Measurements from ENCODE around the gene ST6GALNAC3. TPM values are rescaled to one million over a fixed set of nuclear protein-coding genes. Genes with fewer than 3 reads are reported as not detected.

ST6GALNAC3 gene
- total RNA-seq, 1 experiment from 2014 or later, result 2.2 TPM

GRCh38 chr1:76266762-76267161, 192.2 kb downstream of the ST6GALNAC3 start (continued):
- TF ChIP-seq ZBTB33 (IDR thresholded peaks at IDR 0.05; ENCODE audit: extremely low read depth, insufficient replicate concordance, low read length) (no peak), EZH2 (IDR thresholded peaks at IDR 0.05) (no peak), CBX3 (IDR thresholded peaks at IDR 0.05; ENCODE audit: low read depth) (no peak), SP1 (IDR thresholded peaks at IDR 0.05; ENCODE audit: low read depth) (no peak), SIN3A (IDR thresholded peaks at IDR 0.05; ENCODE audit: low read depth) (no peak), ELF1 (IDR thresholded peaks at IDR 0.05; ENCODE audit: borderline replicate concordance, low read depth) (no peak), RAD21 (IDR thresholded peaks at IDR 0.05; ENCODE audit: low read depth) (no peak)
- TF ChIP-seq, protein P1, sequence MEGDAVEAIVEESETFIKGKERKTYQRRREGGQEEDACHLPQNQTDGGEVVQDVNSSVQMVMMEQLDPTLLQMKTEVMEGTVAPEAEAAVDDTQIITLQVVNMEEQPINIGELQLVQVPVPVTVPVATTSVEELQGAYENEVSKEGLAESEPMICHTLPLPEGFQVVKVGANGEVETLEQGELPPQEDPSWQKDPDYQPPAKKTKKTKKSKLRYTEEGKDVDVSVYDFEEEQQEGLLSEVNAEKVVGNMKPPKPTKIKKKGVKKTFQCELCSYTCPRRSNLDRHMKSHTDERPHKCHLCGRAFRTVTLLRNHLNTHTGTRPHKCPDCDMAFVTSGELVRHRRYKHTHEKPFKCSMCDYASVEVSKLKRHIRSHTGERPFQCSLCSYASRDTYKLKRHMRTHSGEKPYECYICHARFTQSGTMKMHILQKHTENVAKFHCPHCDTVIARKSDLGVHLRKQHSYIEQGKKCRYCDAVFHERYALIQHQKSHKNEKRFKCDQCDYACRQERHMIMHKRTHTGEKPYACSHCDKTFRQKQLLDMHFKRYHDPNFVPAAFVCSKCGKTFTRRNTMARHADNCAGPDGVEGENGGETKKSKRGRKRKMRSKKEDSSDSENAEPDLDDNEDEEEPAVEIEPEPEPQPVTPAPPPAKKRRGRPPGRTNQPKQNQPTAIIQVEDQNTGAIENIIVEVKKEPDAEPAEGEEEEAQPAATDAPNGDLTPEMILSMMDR (IDR thresholded peaks at IDR 0.05 in 2 of 3, conservative IDR thresholded peaks at IDR 0.05 in 1 of 3; ENCODE audit: borderline replicate concordance in 1 of 3, insufficient read depth in 1 of 3, low read depth in 2 of 3, low read length in 2 of 3), result no peak

DNA sequence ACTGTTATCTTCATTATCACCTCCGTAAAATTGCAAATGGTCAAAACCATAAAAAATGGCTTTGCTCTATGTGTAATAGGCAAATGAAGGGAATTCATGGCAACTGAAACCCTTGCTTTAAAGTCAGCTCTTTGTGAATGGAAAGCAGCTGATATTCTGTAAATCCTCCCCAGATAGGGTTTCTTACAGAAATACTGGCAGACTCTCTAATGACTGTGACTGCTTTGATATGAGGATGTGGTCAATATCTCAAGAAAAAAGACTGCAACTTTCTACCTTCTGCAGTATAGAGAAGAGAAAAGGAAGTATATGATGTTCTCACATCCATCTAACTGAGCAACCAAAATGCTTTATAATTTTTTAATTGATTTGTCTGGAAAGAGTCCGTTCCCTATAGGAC, 193.1 kb downstream of the ST6GALNAC3 start:
- Histone ChIP-seq H4K20me1 (ENCODE audit: insufficient read depth) (no peaks in the 10 kb centered on the region), H3K4me2 (ENCODE audit: low read length) (no peak overlapping the region), H3K9me2 (ENCODE audit: insufficient read depth) (no peaks in the 10 kb centered on the region), H3K9ac (ENCODE audit: low read length) (no peak overlapping the region), H3K9me3 (ENCODE audit: control insufficient read depth in 1 of 2, insufficient read depth in 1 of 2, low read depth in 1 of 2, low read length in 2 of 2) (no peaks in the 10 kb centered on the region), H3K79me2 (ENCODE audit: insufficient read depth, low read length) (no peaks in the 10 kb centered on the region), H3K36me3 (ENCODE audit: control insufficient read depth in 1 of 2, insufficient read depth in 2 of 2, low read length in 2 of 2) (no peaks in the 10 kb centered on the region), H3K4me3 (replicated peaks in 1 of 2; ENCODE audit: low read depth in 1 of 2, low read length in 2 of 2) (no peak overlapping the region), H3K4me1 (ENCODE audit: control insufficient read depth in 1 of 2, insufficient read depth in 2 of 2, low read length in 2 of 2) (peaks cover 9 to 20% of the 10 kb centered on the region in 2 experiments), H3K27ac (ENCODE audit: low read depth, low read length) (no peak overlapping the region), H2AFZ (ENCODE audit: low read depth, low read length, poor library complexity, severe bottlenecking) (no peak overlapping the region), H3K27me3 (ENCODE audit: insufficient read depth, low read length) (no peaks in the 10 kb centered on the region)
- DNase-seq (ENCODE audit: low read depth, low spot score) (no peak), ATAC-seq (no peak)
- RAD21 ChIA-PET (ENCODE audit: low non-redundant PET in 1 of 2, low total read pairs in 2 of 2, uncharacterized antibody in 2 of 2, unreplicated experiment in 2 of 2), result no interaction called here
- intact Hi-C loops (cut with micrococcal nuclease), result no loop called here
- BruUV-seq (replicated peaks), result no TSS peak
- TF ChIP-seq EZH2phosphoT487 (IDR thresholded peaks at IDR 0.05; ENCODE audit: borderline replicate concordance), result no peak
- TF ChIP-seq ELF1 (IDR thresholded peaks at IDR 0.05; ENCODE audit: borderline replicate concordance, low read depth), result no peak
- TF ChIP-seq POLR2A (IDR thresholded peaks at IDR 0.05; ENCODE audit: borderline replicate concordance, extremely low read depth, insufficient read depth, insufficient read length), result no peak
- no peak for TF ChIP-seq POLR2AphosphoS5 (IDR thresholded peaks at IDR 0.05; ENCODE audit: low read depth, low read length)
- TF ChIP-seq JUND (IDR thresholded peaks at IDR 0.05), result no peak
- POLR2A ChIA-PET, result no interaction called here
- CTCF ChIA-PET, result no interaction called here

Data from HCT116 (cell line).